Measurements from ENCODE around the gene PCMTD2.
"Not testable (repeated sequence)": the region's sequence is repeated elsewhere in the genome, so short reads cannot be mapped to it uniquely, and the experiment has no call there.

- TF ChIP-seq ZNF274 (CRISPR knock-in tag; IDR thresholded peaks at IDR 0.05); KAT2B (IDR thresholded peaks at IDR 0.05; ENCODE audit: borderline replicate concordance, low read depth, low read length); EZH2 (conservative IDR thresholded peaks at IDR 0.05; ENCODE audit: low read depth, low read length); TFAP4 (IDR thresholded peaks at IDR 0.05; ENCODE audit: borderline replicate concordance, low read depth); ZBTB38 (CRISPR knock-in tag; IDR thresholded peaks at IDR 0.05); GMEB1 (CRISPR knock-in tag; IDR thresholded peaks at IDR 0.05; ENCODE audit: borderline replicate concordance); MAFF (IDR thresholded peaks at IDR 0.05; ENCODE audit: low read depth, low read length); ZBTB1 (CRISPR knock-in tag; IDR thresholded peaks at IDR 0.05; ENCODE audit: borderline replicate concordance); POLR2A (IDR thresholded peaks at IDR 0.05; ENCODE audit: insufficient read depth in 1 of 2, low read depth in 2 of 2, low read length in 2 of 2); CEBPB (IDR thresholded peaks at IDR 0.05; ENCODE audit: borderline replicate concordance, low read depth, low read length); SRSF1 (optimal IDR thresholded peaks at IDR 0.05; ENCODE audit: low read depth, low read length): not testable (repeated sequence)
Observed at GRCh38 chr20:64292167-64292566, 36.6 kb downstream of the PCMTD2 start.
